ENCODE results near the gene EGFR. TPM values are rescaled to one million over a fixed set of nuclear protein-coding genes. Genes with fewer than 3 reads are reported as not detected.

EGFR gene
- total RNA-seq, 1 donor: under 0.01 TPM

DNA sequence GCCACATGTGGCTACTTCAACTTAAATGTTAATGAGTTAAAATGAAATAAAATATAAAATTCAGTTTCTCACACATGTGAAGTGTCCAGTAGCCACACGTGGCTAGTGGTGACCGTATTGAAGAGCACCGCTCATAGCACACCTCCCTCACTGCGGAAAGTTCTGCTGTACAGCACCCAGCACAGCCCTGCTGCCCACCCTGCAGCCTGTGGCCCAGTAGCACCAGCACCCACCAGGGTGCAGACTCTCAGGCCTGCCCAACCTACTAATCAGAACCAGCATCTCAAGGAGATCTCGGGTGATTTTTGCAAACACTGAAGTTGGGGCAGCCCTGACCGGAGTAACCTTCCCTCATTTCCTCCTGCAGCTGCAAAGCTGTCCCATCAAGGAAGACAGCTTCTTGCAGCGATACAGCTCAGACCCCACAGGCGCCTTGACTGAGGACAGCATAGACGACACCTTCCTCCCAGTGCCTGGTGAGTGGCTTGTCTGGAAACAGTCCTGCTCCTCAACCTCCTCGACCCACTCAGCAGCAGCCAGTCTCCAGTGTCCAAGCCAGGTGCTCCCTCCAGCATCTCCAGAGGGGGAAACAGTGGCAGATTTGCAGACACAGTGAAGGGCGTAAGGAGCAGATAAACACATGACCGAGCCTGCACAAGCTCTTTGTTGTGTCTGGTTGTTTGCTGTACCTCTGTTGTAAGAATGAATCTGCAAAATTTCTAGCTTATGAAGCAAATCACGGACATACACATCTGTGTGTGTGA is 183.5 kb downstream of the EGFR start:
- no peak for DNase-seq (ENCODE audit: low read depth in 2 of 3, low spot score in 2 of 3)

GRCh38 chr7:55203300-55203699 is 184.5 kb downstream of the EGFR start:
- no peak for DNase-seq (ENCODE audit: low read depth in 2 of 3, low spot score in 2 of 3)

GRCh38 chr7:55205124-55205955 is 186.5 kb downstream of the EGFR start:
- no peak for DNase-seq (ENCODE audit: low read depth in 2 of 3, low spot score in 2 of 3)

- no peak for DNase-seq (ENCODE audit: low read depth in 2 of 3, low spot score in 2 of 3)
These were observed 187.6 kb downstream of the EGFR start for GRCh38 chr7:55206235-55207029.

DNA sequence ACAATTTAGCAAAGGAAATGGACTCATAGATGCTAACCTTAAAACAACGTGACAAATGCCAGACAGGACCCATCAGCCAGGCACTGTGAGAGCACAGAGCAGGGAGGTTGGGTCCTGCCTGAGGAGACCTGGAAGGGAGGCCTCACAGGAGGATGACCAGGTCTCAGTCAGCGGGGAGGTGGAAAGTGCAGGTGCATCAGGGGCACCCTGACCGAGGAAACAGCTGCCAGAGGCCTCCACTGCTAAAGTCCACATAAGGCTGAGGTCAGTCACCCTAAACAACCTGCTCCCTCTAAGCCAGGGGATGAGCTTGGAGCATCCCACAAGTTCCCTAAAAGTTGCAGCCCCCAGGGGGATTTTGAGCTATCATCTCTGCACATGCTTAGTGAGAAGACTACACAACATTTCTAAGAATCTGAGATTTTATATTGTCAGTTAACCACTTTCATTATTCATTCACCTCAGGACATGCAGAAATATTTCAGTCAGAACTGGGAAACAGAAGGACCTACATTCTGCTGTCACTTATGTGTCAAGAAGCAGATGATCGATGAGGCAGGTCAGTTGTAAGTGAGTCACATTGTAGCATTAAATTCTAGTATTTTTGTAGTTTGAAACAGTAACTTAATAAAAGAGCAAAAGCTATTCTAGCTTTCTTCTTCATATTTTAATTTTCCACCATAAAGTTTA is 188.8 kb downstream of the EGFR start:
- no peak for DNase-seq (ENCODE audit: low read depth in 2 of 3, low spot score in 2 of 3)

GRCh38 chr7:55209366-55209765 is 190.5 kb downstream of the EGFR start:
- no peak for DNase-seq (ENCODE audit: low read depth in 2 of 3, low spot score in 2 of 3)

- DNase-seq (ENCODE audit: low read depth in 2 of 3, low spot score in 2 of 3): no peak
These were observed 191.4 kb downstream of the EGFR start for GRCh38 chr7:55210176-55210575.

DNA sequence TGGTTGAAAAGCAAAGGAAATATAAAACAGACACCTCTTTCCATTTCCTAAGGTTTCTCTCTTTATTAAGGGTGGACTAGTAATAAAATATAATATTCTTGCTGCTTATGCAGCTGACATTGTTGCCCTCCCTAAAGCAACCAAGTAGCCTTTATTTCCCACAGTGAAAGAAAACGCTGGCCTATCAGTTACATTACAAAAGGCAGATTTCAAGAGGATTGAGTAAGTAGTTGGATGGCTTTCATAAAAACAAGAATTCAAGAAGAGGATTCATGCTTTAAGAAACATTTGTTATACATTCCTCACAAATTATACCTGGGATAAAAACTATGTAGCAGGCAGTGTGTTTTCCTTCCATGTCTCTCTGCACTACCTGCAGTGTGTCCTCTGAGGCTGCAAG is 191.9 kb downstream of the EGFR start:
- no peak for DNase-seq (ENCODE audit: low read depth in 2 of 3, low spot score in 2 of 3)

DNA sequence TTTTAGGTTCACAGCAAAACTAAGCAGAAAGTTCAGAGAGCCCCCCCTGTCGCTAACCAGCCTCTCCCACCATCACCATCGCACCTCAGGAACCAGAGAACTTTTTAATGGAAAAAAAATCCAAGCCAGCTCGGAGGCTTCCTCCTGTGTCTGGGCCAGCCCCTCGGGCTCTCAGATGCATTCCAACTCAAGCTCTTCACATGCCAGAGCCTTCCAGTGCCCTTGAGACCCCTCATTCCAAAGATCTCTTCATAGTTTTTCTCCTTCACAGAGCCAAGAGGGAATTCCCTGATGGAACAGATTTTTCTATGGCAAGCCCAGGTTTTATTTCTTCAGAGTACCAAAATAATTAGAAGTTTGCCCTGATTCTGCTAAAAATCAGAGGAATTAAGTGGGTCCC is 192.9 kb downstream of the EGFR start:
- DNase-seq (ENCODE audit: low read depth in 2 of 3, low spot score in 2 of 3): no peak

DNA sequence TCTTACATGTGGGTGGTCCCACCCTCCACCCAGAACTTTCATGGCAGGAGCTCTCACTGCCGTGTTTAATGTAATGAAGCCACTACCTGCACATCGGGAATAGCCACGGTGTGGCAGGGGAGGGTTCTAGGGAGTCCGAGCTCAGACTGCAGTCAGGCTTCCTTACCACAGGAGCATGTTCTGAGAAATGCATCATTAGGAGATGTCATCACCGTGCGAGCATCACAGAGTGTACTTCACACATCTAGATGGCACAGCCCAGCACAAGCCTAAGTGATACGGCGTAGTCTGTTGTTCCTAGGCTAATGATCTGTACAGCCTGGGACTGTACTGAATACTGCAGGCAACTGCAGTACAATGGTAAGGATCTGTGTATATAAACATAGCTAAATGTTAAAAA is 193.4 kb downstream of the EGFR start:
- DNase-seq (ENCODE audit: low read depth in 2 of 3, low spot score in 2 of 3): no peak

- DNase-seq (ENCODE audit: low read depth in 2 of 3, low spot score in 2 of 3): no peak
These were observed 194.0 kb downstream of the EGFR start for GRCh38 chr7:55212838-55213237.

- DNase-seq (ENCODE audit: low read depth in 2 of 3, low spot score in 2 of 3): no peak
These were observed 195.9 kb downstream of the EGFR start for GRCh38 chr7:55214707-55215106.

- DNase-seq (ENCODE audit: low read depth in 2 of 3, low spot score in 2 of 3): no peak
These were observed 204.2 kb downstream of the EGFR start for GRCh38 chr7:55223023-55223422.

DNA sequence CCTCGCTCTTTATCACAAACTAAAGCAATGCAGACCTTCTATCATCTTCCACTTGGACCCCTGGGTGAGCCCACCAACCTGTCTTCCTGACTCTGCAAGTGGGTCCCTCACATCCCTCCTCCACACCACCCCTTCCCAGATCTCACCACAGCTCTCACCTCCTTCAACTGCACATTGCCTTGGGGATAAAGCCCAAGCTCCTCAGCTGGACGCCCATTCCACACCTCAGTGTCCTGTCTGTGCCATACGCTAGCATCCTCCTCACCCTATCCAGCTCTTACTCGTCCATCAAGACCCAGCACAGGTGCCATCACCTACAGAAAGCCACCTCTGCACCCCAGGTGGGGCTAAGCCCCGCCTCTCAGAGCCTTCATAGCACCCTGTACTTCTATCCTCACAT is 205.3 kb downstream of the EGFR start:
- no peak for DNase-seq (ENCODE audit: low read depth in 2 of 3, low spot score in 2 of 3)

GRCh38 chr7:55224810-55225209 is 206.0 kb downstream of the EGFR start:
- DNase-seq (ENCODE audit: low read depth in 2 of 3, low spot score in 2 of 3): no peak

DNA sequence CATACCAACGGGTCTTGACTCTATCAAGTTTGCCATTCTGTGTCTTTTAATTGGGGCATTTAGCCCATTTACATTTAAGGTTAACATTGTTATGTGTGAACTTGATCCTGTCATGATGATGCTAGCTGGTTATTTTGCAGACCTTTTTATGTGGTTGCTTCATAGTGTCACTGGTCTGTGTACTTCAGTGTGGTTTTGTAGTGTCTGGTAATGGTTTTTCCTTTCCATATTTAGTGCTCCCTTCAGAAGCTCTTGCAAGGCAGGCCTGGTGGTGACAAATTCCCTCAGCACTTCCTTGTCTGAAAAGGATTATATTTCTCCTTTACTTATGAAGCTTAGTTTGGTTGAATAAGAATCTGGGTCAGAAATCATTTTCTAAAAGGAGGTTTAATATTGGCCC is 211.2 kb downstream of the EGFR start:
- no peak for DNase-seq (ENCODE audit: low read depth in 2 of 3, low spot score in 2 of 3)

GRCh38 chr7:55231736-55232280 is 213.0 kb downstream of the EGFR start:
- DNase-seq (ENCODE audit: low read depth in 2 of 3, low spot score in 2 of 3): no peak

DNA sequence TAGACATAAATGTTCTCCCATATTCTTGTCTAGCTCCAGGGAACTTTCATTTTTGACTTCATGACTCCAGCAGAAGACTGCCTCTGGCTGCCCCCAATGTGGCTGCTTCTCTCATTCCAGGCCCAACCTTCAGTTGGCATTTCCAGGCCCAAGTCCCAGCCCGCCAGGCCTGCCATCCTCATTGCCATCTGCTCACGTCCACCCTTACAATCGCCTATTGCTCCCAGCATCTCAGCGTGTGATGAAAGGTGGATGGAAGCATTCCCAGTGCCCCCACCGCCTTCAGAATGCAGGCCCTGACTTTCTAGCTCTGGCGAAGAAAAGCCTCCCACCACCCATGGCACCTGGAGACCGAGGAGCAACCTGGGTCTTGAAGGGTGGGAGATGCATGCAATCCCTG is 214.2 kb downstream of the EGFR start:
- no peak for DNase-seq (ENCODE audit: low read depth in 2 of 3, low spot score in 2 of 3)

DNA sequence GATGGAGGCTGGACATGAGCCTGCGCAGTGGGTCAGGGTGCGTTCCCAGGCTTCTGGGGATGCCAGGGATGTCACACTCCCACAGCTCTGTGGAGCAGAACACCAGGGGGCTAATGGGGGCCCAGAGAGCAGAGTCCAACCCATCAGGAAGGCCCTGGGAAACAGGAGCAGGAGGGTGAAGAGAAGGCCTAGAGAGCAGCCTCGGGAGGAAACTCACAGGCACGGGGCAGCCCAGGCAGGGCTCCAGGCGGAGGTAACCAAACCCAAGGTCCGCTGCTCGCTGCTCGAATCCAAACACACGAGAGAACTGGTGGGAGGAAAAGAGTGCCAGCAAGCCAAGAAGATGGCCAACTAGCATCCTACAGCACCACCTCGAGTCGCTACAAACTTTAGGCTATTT is 215.6 kb downstream of the EGFR start:
- no peak for DNase-seq (ENCODE audit: low read depth in 2 of 3, low spot score in 2 of 3)

DNA sequence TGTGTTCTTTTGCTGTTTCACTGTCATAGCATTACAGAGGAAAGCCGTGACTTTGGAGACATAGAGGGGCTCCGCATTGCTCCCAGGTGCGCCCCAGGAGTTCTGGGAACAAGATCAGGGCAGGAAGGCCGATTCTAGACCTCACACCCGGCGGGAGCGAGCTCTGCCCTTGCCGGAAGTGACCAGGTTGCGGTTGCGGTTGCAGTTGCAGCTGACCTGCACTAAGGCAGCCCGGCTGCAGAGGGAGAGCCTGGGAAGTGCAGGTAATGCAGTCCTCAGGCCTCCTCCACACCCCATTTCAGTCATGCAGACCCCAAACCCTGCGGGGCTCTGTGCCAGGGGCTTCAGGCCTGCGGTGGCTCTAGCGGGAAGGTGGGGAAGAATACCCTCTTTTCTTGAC is 216.3 kb downstream of the EGFR start:
- no peak for DNase-seq (ENCODE audit: low read depth in 2 of 3, low spot score in 2 of 3)
